ENCODE data around the gene SPATA9.
A peak's percentile ranks its signal among the peaks of the same experiment; 100 is the strongest.
"Not testable (repeated sequence)": the region's sequence is repeated elsewhere in the genome, so short reads cannot be mapped to it uniquely, and the experiment has no call there.

The SPATA9 gene

DNA sequence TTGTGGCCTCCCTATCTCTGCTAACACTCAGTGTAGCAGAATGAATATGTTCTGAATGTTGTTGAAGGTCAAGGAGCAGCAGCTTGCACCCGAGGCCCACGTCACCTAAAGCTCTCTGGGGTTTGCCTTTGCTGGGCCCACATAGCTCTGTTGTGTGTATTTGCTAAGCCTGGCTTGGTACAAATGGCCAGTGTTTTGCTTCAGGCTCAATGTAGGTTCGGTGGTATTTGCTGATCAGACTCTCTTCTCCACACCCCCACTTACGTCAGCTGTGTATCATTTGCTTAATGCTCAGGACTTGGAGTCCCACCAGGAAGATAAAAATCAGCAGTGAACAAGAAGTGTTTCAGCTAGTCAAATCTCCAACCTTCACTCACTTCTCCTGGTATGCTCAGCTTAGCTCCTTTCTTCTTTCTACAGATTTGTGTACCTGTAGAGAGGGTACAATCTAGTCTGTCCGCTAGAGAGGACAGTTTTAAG lies 41.0 kb downstream of the SPATA9 start:
- no peak for DNase-seq

DNA sequence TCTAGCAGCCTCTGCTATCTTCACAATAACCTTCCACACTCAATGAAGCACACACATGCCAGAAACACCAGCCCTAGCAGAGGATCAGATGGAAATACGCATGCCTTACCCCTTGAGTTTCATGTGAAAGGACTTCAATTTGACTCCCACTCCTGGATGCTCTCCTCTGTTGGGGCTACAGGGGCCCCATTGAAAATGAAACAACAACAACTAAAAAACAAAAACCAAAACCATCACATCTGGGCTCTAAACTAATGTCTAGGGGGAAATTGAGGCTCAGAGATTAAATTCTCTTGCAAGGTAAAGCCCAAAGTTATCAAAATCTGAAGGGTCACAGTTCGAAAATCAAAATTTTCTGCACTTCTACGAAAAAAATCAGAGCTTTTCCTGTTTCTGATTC lies 44.2 kb downstream of the SPATA9 start:
- no peak for DNase-seq

DNA sequence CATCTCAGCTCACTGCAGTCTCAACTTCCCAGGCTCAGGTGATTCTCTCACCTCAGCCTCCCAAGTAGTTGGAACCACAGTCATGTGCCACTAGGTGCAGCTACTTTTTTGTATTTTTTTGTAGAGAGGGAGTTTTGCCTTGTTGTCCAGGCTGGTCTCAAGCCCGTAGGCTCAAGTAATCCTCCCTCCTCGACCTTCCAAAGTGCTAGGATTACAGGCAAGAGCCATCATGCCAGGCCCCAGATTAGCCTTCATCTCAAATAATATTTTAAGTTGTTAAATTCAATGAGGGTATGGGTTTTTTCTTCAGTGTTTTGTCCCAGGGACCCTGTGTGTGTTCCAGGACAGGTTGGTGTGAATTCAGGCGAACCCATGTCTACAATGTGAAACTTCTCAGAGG lies 48.7 kb downstream of the SPATA9 start:
- DNase-seq: no peak

DNA sequence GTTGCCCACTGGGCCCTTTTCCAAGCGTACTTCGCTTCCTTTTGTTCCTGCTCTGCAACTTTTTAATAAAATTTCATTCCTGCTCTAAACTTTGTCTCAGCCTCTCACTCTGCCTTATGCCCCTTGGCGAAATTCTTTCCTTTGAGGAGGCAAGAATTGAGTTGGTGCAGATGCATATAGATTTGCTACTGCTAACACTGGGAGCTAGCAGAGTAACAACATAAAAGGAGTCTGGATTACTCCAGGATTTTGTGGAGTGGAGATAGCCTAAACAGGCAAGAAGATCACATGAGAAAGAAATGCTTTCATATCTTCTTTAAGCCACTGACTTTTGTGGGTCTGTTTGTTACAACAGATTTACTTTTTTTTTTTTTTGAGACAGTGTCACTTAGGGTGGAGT lies 49.1 kb downstream of the SPATA9 start:
- DNase-seq: no peak

DNA sequence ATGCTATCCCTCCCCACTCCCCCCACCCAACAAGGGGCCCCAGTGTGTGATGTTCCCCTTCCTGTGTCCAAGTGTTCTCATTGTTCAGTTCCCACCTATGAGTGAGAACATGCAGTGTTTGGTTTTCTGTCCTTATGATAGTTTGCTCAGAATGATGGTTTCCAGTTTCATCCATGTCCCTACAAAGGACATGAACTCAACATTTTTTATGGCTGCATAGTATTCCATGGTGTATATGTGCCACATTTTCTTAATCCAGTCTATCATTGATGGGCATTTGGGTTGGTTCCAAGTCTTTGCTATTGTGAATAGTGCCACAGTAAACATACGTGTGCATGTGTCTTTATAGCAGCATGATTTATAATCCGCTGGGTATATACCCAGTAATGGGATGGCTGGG lies 49.8 kb downstream of the SPATA9 start:
- DNase-seq: not testable (repeated sequence)

DNA sequence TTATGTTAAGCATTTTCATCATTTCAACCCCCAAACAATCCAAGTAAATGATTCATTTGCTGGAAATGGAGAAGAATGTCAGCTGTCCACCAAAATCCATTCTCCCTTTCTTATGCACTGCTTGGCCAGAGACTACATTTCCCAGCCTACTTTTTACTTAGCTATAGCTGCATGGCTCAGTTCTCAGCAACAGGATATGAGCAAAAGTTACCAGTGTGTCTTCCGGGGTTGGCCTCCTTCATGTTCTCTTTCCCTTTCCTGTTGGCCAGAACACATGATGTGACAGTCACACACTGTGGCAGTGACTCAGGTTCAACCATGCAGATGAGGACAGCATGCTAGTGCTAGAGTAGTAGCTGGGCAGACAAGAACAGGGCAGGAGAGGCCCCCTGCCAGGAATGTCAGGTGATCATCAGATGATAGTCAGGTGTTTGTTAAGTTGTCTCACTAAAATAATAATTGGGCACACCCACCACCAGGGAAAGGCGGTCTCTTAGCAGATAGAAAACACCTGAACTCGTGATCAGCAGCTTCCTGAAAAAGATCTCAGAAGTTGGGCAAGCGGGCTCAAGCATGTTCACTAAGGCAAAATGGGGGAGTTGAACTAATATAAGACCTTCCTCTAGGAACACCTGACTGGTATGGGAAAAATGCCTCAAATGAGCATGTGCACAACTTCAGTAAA lies 50.7 kb downstream of the SPATA9 start:
- peak; percentile 73 for DNase-seq

DNA sequence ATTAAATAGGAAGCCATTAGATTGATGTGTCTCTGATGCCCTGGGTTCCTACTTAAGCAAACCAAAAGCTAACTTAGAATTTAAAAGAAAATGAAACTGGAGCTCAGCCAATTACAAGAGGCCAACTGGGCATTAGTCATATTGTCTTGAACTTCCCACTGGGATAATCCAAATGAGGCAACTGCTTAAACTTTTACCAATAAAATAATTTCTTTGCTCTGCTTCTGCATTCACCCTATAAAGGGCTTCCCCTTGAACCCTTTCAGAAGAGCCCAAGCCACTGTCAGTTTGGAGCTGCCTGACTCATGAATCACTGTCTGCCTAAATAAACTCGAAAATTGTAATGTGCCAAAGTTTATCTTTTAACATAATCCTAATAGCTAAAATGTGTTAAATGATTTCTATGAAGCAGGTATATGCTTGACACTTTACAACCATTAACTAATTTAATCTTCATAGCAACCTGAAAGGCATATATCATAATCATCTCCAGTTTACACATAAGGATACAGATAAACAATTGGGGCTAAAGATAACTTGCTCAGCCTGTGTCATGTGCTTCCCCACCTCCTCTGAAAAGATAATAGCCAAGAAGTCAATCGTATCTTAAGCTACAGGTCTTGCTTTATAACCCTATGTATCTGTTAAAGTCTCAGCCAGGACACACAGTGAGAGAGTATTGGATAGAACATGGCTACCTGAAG lies 51.4 kb downstream of the SPATA9 start:
- peak; percentile 40 for DNase-seq

DNA sequence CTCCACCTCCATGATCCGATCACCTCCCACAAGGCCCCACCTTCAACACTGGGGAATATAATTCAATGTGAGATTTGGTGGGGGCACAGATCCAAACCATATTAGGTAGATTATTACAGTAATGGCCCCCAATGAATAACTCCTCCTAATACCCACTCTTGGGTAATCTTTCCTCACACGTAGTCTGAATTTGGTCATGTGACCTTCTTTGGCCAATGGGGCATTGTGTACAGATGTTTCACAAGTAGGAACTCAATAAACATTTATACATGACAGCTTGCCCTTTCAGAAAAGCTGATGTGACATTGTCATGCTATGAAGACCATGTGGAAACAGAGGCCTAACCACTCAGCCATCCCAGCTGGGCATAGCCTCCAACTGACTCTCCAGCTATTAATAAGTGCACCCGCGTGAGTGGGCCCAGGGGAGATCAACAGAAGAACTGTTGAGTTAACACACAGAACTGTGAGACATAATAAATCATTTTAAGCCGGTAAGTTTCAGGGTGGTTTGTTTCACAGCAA lies 52.3 kb downstream of the SPATA9 start:
- no peak for DNase-seq

DNA sequence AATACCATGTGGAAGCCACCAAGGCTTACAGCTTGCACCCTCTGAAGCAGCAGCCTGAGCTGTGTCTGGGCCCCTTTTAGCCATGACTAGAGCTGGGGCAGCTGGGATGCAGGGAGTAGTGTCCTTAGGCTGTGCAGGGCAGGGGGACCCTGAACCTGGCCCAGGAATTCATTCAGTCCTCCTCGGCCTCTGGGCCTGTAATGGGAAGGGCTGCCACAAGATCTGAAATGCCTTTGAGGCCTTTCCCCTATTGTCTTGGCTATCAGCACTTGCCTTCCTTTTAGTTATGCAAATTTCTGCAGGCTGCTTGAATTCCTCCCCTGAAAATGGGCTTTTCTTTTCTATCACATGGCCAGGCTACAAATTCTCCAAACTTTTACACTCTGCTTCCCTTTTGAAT lies 53.9 kb downstream of the SPATA9 start:
- DNase-seq: no peak

DNA sequence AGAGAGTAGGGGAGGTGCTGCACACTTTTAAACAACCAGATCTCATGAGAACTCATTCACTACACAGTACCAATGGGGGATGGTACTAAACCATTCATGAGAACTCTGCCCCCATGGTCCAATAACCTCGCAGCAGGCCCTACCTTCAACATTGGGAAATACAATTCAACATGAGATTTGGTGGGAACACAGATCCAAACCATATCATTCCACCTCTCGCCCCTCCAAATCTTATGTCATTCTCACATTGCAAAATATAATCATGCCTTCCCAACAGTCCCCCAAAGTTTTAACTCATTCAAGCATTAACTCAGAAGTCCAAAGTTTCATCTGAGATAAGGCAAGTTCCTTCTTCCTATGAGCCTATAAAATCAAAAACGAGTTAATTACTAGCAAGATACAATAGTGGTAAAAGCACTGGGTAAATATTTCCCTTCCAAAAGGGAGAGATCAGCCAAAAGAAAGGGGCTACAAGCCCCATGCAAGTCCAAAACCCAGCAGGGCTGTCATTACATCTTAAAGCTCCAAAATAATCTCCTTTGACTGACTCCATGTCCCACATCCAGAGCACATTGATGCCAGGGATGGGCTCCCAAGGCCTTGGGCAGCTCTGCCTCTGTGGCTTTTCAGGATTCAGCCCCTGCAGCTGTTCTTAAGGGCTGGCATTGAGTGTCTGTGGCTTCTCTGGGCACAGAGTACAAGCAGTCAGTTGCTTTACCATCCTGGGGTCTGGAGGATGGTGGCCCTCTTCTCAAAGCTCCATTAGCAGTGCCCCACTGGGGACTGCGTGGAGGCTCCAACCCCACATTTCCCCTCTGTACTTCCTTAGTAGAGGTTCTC lies 54.6 kb downstream of the SPATA9 start:
- DNase-seq: no peak

DNA sequence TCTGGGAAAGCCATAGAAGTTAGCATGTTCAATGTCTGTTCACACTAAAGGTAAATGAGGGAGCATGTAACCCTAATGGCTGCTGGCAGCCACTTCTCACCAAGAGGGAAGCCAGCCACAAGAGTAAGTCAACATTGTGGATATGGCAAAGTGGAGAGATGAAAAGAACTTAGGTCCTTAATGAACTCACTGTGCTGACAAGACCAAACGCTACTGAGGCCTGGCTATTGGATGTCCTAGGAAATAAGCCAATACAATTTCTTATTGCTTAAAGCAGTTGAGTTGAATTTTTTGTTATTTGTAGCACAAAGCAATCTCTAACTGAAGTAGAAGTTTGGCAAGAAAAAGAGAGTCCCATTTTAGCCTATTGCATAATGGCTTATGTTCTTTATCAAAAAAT lies 56.1 kb downstream of the SPATA9 start:
- DNase-seq: no peak

DNA sequence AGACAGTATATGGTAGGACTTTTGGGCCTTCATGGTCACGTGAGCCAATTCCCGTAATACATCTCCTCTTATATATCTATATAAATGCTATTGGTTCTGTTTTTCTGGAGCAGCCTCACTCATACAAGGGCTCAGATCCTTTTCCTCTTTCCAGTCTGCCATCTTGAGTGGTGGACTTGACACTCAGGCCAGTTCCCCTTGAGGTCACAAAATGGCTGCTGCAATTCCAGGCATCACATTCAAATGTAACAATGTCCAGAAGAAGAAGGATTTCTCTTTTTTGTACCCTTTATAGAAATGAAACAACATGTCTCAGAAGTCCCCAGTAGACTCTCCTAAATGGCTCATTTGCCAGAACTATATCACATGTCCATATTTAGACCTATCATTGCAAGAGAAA lies 58.4 kb downstream of the SPATA9 start:
- DNase-seq: no peak

DNA sequence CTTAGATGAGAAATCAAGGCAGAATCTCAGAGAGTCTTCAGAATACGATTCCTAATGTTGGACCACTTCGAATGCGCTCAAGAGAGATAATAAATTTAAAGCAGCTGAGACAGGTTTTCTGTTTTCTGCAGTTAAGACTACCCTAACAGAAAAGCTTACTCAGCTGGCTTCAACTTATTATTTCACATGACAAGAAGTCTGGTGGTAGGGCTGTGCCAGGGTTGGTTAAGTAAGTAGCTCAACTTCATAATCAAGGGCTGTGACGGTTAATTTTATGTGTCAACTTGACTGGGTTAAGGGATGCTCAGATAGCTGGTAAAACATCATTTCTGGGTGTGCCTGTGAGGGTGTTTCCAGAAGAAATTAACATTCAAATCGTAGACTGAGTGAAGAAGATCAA lies 59.1 kb downstream of the SPATA9 start:
- DNase-seq: no peak

DNA sequence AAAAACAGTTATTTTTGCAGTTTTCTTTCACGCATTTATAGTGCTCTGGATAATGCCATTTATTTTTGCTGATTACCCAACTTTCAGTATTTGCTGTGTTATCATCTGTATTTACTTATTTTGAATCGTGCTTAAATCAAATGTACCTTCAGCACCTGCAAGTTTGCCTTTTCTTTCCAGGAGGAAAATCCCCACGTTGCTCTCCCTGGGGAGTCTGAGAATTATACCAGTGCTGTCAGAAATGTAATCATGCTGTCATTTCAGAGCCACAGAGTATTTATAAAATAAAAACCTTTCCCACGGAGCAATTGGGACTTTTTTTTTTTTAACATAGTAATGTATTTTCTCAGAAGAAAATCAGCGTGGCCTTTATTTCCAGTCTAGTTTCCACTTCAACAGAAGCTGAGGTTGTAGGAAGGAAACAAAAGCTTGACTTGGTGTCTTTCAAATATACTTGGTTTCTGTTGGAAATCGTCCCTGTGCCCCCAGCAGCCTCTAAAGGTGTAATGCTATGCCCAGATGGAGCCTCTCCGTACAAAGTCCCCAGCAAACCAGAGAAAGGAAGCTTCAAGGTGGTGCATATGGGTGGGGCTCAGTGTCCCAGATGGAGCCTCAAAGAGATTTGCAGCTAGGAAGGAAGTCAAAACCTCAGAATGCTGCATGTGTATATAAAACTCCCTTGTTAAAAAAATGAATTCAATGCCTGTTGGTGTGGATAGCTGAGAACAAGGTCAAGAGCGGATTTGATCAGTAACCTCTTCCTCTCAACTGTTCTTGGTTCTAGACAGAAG lies 60.8 kb downstream of the SPATA9 start:
- DNase-seq: peak; percentile 34

DNA sequence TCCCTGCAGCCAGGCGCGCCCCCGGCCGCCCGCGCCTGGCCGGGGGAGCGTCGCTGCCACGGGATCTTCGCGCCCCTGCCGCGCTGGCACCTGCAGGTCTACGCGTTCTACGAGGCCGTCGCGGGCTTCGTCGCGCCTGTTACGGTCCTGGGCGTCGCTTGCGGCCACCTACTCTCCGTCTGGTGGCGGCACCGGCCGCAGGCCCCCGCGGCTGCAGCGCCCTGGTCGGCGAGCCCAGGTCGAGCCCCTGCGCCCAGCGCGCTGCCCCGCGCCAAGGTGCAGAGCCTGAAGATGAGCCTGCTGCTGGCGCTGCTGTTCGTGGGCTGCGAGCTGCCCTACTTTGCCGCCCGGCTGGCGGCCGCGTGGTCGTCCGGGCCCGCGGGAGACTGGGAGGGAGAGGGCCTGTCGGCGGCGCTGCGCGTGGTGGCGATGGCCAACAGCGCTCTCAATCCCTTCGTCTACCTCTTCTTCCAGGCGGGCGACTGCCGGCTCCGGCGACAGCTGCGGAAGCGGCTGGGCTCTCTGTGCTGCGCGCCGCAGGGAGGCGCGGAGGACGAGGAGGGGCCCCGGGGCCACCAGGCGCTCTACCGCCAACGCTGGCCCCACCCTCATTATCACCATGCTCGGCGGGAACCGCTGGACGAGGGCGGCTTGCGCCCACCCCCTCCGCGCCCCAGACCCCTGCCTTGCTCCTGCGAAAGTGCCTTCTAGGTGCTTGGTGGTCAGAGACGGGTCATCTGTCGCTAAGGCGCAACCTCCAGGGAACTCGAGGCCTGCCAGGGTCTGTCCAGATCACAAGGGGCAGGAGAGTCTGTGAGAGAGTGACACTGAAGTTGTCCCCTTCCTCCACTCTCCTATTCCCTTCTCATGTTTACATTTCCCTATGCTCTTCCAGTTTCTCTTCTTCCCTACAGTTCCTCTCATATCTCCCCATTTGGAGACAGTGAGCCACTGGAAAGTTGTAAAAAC lies 61.6 kb downstream of the SPATA9 start:
- peak; percentile 62 for DNase-seq

DNA sequence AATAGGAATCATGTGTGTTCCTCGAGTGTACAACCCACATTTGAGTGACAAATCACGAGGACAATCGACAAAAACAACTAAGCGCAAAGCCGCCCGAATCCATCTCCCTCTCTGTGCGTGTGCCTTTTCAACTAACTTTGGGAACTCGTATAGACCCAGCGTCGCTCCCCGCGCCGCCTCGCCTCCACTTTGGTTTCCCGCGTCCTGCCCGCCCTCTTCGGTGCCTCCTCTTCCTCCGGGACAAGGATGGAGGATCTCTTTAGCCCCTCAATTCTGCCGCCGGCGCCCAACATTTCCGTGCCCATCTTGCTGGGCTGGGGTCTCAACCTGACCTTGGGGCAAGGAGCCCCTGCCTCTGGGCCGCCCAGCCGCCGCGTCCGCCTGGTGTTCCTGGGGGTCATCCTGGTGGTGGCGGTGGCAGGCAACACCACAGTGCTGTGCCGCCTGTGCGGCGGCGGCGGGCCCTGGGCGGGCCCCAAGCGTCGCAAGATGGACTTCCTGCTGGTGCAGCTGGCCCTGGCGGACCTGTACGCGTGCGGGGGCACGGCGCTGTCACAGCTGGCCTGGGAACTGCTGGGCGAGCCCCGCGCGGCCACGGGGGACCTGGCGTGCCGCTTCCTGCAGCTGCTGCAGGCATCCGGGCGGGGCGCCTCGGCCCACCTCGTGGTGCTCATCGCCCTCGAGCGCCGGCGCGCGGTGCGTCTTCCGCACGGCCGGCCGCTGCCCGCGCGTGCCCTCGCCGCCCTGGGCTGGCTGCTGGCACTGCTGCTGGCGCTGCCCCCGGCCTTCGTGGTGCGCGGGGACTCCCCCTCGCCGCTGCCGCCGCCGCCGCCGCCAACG lies 62.5 kb downstream of the SPATA9 start, which contains the start of gene GPR150:
Gene GPR150, plus strand, starts transcription at position 58 of the 840 bp plus-strand sequence. Its CDS starts 189 bp downstream, at position 247.
- DNase-seq: peak; percentile 74

DNA sequence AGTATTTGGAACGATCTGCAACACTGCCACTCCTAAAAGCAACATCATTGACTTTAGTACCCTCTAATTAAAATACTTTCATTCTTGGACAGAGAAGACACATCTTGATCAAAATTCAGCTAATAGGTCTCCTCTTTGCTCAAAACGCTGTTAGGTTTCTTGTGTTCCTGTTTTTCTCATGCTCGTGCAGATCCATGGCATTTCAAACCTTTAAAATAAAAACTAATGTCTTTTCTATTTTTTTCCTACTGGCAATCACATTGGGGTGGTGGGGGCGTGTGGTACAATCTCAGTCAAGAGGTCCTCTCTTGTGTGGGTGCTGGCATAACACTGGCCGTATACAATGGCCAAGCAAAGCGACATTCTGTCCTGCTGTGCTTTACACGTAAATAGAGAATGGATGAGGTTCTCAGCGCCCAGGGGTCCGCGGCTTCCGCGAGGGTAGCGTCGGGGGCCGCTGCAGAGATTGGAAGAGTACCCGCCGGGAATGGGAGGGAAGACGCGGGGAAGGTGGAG lies 63.2 kb downstream of the SPATA9 start:
- DNase-seq: peak; percentile 22

DNA sequence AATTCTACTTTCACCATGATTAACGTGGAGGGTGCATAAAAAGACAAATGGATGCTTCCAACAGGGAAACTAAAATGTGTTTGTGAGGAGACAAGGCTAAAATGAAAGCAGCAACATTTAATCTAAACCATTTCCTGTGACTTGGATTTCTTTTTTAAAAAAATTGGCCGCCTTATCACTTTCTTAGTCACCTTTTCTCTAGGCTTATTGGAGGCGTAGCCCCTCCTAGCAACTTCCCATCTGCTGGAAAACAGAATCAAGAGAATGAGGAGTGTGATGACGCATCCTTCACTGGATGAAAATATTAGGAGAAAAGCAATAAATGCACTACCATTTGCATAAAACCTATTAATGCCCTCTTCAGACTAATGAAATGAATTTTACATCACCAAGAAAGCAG lies 63.7 kb downstream of the SPATA9 start:
- DNase-seq: no peak

DNA sequence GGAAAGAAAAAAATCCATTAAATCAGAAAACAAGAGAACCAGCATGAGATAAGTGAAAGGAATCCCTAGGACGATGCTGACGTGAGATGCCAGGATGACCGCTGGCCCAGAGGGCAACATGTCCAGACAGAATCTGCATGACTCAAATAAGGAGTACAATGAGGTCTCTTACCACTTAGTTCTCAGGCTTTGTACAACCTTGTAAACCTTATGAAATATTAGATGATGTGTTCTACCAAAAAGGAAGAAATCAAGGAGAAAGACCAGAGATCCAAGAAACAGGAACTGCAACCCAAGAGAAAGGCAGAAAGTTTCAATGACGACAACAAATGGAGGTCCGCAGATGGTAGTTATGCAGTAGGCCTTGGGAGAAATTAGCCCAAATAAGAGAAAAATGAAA lies 65.7 kb downstream of the SPATA9 start:
- DNase-seq: no peak

DNA sequence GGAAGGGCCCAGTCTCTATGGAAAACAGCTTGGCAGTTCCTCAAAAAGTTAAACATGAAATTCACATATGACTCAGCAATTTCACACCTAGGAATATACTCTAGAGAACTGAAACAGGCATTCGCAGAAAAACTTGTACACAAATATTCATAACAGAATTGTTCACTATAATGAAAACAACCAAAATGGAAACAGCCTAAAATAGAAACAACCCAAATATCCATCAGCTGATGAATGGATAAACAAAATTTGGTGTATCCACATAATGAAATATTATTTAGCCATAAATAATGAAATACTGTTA lies 67.7 kb downstream of the SPATA9 start:
- DNase-seq: no peak
